NCI-H2171 treated with DMSO at 0.1 percent for 48 hours (cell line): ENCODE results near the gene MTG1.

Experiments used
- DNase-seq: peaks from one replicate; lab custom pipeline; 2025; lab: John Stamatoyannopoulos, UW

The MTG1 gene, protein sequence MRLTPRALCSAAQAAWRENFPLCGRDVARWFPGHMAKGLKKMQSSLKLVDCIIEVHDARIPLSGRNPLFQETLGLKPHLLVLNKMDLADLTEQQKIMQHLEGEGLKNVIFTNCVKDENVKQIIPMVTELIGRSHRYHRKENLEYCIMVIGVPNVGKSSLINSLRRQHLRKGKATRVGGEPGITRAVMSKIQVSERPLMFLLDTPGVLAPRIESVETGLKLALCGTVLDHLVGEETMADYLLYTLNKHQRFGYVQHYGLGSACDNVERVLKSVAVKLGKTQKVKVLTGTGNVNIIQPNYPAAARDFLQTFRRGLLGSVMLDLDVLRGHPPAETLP

DNA sequence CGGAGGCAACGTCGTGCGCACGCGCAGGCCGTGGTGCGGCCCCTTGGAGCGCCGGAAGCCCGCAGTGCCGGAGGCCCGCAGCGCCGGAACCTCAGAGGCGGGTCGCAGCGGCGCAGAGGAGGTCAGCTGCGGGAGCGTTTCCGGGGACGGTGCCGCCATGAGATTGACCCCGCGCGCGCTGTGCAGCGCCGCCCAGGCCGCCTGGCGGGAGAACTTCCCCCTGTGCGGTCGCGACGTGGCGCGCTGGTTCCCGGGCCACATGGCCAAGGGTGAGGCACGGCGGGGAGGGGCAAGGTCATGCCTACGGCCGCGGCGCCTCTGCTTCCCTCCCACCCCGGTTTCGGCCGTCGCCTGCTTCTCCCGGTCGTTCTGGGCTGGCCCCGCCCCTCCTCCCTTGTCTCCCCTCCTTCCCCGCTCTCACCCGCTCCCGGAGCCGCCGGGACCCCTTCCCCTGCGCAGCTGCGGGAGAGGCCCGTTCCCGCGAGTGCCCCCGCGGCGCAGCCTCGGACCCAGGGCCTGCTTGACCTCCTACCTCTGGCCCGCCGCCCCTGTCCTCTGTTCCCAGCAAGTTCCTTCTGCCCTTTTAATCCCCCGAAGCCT lies at the start of gene MTG1:
MTG1 (plus strand) TSS at position 94 of the 600 bp plus-strand sequence; CDS start at position 158, 64 bp downstream.
- peak; percentile 79 for DNase-seq

DNA sequence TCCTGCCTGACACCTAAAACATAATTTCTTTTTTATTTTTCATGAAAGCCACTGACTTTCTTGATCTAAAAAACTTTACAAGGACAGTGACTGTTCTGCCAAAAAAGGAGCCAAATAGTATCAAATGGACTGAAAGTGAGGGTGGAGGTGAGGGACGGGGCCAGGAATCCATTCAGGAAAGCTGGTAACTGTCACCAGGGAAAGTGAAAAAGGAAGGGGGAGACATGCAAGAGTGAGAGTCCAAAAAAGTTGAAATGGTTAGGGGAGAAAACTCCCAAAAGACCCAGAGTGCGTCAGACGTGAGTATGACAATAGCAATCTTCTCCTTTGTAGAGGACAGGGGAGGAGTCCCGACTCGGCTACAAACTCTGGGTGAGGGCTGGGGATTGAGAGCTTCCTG lies 49.7 kb upstream of the MTG1 start:
- no peak for DNase-seq

DNA sequence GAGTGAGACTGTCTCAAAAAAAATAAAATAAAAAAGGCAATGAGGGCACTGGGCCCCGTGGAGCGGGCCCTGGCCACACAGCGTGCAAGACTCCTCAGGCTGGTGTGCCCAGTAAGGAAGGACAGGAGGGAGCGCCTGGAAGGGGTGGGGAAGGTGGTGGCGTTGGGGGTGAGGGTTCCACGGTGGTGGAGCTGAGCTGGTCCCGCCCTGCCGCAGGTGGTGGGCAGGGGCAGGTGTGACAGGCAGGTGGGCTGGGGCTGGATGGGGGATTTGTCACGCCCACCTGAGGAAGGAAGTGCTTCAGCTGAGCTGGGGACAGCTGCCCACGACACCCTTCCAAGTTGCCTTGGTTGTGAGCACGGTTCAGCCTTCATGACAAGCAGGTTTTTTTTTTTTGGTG lies 47.5 kb upstream of the MTG1 start:
- no peak for DNase-seq

DNA sequence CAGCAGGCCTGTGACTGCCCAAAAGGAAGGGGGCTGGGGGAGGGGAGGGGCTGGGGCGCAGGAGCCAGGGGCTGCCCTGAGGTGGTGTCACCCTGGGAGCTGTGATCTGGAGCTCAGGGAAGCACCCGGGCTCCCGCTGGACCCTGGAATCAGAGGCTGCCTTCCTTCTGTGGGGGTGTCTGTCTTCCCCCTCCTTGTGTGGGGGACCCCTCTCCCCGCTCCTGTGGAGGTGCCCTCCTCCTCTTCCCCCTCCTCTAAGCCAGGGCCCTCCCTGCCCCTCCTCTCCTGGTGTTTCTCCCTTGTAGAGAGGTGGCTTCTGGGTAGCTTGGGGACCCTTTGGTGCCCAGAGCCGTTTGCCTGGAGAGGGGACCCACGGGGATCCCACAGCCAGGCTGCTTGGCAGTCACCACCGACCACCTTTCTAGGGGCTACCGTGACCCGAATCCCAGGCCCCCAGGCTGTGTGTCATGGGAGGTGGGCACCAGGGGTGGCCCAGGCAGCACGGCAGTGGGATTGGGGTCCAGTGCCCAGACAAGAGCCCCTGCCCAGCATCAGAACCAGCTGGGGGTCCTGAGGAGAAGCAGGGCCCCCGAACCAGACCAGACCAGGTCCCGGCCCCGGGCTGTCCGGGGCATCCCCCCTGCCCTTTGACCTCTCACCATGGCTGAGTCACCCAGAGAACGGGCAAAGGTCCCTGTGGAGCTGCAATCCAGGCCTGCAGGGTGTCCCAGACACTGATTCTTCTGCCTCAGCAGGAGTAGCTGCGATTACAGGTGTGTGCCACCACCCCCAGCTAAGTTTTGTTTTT lies 46.0 kb upstream of the MTG1 start:
- DNase-seq, result no peak

DNA sequence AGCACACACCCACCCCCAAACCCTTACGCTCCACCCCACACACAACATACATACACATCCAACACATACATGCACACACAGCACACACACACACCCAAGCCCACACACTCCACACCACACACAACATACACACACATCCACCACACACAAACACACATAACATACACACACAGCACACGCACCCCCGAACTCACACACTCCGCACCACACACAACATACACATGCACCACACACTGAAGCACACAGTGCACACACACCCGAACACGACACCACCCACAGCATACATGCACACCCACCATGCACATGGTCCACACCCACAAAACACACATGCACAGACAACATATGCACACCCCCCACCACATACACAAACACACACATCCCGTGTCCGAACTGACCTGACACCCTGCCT lies 44.8 kb upstream of the MTG1 start:
- no peak for DNase-seq

DNA sequence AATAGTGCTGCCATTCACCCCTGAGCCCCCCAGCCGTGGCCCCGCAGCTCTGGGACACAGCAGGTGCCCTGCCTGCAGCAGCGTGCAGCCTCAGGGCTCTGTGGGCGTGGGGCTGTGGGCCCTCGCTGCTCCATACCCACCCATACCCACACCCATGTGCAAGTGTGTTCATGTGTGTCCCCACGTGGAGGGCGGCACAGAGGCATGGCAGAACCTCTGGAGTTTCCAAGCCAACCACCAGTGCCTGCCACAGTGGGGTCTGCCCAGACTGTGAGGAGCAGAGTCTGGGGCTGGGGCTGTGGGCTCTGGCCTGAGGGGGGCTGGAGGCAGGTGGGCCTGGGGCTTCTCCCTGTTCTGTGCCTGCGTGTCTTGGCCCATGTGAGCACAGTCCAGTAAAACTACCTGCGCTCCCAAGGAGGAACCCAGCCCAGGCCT lies 44.4 kb upstream of the MTG1 start:
- DNase-seq, result no peak

DNA sequence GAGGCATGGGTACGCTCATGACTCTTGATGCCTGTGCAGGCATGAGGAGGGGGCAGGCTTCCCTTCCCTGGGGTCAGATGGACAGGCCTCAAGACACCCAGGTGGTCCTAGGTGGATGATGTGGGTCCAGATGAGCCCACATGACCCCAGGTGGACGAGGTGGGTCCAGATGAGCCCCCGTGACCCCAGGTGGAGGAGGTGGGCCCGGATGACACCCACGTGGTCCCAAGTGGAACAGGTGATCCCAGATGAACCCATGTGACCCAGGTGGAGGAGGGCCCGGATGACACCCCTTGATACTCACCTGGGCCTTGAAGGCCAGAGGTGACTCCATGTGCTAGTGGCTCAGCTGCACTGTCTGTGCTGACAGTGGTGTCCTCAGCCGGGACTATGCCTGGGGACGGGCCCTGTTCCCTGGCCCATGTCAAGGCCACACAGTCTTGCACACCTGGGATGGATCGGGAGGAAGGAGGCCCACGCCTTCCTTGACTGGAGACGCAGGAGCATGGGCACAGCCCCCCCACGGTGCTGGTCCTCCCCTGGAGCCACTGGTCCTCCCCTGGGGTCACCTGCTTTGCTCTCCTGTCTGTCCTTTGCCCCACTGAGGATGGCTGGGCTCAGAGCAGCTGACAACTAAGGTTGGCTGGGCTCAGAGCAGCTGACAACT lies 43.5 kb upstream of the MTG1 start:
- DNase-seq, result no peak

DNA sequence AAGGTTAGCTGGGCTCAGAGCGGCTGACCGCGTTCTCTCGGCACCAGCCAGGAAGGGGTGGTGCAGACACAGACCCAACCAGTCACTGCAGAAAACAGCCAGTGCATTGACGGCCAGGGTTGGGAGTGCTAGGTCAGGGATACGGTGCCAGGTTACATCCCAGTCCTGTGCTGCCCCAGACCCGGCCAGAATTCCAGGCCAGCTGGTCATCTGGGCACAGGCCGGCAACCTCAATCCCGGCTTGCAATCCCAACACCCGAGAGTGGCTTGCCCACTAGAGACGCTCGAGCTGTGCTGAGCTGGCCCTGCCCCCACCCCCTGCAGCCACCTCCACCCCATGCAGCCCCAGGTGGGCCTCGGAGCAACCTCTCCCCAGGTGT lies 43.0 kb upstream of the MTG1 start:
- DNase-seq, result no peak

DNA sequence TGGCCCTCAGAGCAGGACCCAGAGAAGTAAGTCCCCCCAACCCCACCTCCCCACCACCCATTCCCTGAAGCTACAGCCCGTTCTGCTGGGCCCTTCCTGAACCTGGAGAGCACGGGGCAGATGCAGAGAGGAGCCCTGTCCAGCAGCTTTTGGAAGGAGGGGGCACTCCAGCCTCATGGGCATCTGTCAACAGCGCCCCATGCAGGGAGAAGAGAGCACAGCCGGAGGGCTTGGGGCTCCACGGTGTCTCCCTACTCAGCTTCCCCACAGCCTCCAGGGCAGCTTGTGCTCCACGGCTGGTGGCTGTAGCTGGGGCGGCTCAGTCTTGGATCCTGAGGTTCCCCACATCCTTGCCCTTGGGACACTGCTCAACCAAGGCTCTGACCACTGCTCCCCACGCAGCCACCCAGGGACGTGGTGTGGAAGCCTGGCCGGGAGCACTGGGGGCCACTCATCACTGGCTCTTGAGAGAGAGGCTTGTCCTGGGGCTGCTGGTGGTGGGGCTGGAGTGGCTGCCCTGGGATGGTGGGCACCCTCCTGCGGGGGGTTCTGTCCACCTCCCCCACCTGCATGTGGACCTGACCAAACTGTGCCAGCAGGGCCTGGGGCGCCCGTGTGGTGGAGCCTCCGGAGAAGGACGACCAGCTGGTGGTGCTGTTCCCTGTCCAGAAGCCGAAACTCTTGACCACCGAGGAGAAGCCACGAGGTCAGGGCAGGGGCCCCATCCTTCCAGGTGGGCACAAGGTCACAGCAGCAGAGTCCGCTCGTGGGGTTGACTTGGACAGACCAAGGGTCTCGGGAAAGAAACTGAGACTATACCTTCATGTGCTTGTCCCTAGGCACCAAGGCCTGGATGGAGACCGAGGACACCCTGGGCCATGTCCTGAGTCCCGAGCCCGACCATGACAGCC lies 42.3 kb upstream of the MTG1 start:
- no peak for DNase-seq

DNA sequence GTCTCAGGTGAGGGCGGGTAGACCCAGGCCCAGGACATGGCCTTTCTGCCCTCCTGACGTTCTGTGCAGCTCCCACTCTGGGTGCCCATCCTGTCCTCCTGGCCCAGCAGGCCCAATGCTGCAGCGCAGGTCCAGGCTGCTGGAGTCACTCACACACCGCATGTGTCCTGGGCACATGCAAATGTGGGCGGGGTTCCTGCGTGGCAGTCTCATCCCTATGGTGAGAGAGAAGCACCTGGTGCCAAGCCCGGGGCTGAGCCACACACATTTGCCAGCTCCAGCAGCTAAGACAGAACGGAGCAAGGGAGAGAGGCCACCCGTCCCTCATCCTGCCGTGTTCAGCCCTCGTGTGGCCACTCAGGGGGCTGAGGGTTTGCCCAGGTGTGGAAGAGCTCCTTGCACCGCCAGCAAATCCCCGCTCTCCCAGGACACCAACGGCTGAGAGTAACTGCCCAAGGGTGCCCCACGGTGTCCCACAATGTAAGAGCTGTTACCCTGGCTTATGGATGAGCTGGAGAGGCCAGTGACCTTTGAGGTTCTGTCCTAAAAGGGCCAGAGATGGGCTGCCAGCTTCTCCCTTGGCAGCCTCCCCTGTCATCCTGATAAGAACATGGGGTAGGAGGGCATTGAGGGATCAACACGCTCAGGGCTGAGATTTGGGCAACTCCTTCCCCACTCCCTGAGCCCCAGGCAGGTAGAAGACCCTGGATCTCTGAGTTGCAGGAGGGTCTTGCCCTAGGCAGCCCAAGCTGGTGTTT lies 40.6 kb upstream of the MTG1 start:
- no peak for DNase-seq

DNA sequence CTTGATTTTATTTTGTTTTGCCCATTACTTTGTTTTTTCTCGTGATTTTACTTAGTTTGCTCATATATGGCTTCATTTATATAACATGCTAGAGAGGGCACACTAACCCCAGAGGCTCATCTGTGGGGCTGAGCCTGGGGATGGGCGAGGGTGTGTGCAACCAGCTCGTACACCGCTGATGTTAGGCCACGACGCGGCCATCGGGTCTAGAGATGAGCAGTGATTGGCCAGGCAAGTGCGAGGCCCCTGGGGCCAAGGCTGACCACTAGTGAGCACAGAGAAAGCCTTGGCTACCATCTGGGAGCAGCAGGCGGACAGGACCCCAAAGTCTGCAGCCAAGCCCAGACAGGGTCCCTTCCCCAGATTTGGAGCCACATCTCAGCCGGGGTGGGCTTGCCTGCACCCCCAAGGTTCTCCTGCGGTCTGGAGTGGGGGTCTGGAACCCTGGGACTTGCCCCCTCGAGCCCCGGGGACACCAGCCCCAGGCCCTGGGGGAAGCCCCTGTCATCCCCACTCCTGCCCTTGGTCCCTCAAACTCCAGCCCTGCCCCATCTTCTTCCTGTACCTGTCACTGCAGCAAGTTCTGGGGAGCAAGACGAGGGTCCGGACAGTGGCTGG lies 39.9 kb upstream of the MTG1 start:
- no peak for DNase-seq

DNA sequence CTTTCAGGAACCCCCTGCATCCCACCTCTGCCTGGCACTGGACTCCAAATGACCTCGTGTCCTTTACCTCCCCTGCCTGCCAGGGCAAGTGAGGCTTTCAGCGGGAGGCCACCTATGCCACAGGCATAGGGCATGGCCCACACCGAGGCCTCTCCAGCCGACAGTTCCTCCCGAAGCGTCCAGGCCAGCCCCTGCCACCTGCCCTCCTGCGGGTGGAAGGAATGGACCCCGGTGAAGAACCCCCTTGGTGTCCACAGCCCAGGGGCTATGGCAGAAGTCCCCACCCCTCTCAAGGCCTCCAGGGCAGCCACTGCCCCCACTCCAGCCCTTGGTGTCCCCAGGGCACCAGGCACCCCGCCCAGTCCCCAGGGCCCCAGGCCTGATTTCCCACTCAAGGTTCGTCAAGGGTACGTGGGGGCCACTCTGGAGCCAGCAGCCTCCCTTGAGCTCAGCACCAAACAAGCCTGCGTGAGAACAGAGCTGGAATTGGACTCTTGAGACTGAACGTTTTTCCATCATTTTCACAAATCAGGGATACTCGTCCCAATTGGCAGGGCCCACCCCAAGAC lies 39.2 kb upstream of the MTG1 start:
- no peak for DNase-seq

DNA sequence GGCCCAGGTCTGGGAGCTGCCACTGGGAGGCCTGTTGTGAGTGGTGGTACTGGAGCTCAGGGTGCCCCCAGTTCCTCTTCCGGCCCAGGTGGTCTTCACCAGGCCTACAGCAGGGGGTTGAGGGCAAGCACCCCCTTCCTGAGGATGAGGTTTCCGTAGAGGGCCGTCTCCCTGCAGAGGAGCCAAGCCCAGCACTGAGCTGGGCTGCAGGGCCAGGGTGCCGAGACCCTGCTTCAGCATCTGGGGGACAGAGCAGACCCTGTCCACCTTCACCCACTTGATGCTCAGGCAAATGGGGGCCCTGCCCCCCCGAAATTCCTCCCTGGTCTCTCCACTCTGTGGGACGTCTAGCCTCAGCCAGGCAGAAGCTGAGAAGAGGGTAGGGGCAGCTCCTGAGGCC lies 38.7 kb upstream of the MTG1 start:
- no peak for DNase-seq

DNA sequence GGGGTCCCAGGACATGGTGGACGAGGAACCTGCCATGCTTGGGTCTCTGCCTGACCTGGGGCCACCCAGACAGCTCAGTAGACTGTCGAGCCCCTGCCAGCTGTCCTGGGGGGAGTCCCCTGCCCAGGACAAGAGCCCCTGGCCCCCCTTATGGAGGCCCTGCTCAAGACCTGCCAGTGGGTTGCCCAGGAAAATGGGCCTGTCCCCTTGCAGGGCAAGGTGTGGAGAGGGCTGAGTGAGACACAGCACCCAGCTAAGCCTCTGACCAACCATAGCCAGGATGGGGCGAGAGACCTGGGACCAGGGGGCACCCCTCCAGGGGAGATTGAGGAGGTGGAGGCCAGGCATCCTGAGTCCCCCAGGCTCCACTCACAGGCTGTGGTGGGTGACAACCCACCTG lies 38.0 kb upstream of the MTG1 start:
- no peak for DNase-seq

DNA sequence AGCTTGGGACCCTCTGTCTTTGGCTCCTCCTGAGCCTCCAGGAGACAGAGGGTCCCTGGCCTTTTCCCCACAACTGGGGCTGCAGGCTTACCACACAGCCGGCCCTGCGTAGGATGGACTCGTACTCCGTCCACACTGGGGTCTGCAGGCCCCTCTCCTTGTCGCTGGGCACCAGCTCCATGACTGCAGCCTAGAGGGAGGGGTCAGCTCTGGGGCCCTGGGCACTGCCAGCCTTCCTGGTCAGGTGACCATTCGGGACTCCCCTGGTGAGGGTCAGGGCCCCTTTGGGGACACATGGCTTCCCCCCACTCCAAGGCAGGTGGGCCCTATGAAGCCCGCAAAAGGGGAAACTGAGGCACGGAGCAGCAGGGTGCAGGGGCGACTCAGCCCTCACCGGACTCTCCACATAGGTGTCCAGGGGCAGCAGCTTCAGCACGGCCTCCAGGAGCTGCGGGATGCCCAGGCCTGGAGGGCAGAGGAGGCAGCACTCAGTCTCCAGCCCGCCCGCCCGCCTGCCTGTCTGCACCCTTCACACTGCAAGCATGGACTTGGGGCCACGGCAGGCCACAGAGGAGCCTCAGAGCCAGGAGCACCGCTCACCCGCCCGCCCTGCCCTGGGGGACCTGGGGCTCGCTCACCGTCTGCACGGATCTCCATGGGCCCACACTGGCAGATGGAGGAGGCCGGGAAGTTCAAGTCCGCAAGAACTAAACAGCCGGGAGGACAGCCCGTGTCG lies 37.2 kb upstream of the MTG1 start:
- DNase-seq, result no peak

DNA sequence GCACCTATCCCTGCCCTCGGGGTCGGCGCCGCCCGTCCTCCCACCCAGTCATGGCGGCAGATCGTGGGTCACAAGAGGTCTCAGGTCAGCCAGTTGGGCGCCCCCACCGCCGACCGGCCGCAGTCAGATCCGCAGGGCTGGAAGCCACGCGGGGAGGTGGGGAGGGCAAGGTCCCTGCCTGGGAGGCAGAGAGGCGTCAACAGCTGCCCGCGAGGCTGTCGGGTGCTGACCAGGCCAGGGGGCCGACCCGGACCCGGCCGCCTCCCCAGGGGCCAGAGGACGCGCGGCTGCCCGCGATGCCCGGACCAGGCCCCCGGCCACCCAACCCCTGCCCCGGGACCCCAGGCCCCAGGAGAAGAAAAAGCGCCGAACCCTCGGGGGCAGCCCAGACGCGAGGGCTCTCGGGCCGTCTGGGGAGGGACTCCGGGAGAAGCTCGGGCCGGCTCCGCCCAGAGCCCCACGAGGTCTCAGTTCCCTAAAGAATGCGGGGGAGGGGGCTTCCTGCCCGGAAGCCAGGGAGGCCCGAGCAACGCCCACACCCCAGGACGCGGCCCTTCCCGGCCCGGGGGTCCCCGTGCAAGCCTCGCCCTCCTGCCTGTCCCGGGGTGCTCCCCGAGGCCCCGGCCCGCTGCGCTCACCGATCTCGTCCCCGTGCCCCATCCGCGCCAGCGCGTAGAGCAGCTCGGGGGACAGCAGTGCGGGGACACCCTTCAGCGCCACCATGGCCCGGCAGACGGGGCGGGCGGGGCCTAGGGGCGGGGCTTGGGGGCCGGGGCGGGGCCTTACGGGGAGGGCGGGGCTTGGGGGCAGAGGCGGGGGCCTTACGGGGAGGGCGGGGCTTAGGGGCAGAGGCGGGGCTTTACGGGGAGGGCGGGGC lies 36.4 kb upstream of the MTG1 start, which contains the start of gene FUOM:
FUOM (minus strand) TSS at position 735 of the 877 bp plus-strand sequence; CDS start at position 723, 12 bp downstream.
- peak; percentile 44 for DNase-seq

DNA sequence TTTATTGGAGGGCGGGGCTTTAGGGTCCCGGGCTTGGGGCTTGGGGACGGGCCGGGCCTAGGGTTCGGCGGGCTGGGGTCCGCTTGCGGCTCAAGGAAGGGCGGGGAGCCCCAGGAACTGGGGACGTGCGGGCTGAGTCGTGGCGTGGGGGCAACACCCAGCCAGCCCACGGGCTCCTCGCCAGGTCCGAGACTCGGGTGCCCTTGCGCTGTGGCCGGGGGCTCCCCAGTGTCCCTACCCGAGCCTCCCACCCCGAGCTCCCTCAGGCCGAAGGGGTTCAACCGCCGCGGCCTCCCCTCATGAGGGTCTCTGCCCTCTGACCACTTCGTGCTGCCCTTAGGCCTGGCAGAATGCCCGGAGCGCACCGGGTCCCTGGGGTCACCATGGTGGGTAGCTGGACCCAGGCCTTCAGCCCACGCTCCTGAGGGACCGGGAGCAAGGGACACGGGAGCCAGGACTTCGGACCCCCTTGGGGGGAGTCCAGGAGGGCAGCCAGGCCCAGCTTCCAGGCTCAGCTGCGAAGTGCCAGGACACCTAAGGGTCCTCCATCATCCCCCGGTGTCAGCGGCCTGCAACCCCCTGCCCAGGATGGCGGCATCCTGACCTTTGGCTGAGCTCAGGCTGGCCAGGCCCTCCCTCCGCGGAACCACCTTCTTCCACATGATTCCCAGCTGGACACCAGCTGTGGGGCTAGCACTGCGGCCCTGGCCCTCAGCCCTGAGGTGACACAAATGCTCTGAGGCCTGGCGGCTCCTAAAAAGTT lies 35.6 kb upstream of the MTG1 start:
- no peak for DNase-seq
